K562 (cell line): Measurements from ENCODE around the gene HNRNPLL.

ENCODE experiments used
- CREM ChIP-seq: IDR thresholded peaks from 2 replicates; pipeline ENCODE4 v1.6.1; 2014; ENCODE audit warnings: antibody characterized with exemption, low read depth
- EHMT2 ChIP-seq: fragments of 450-650 bp; IDR thresholded peaks from 2 replicates; pipeline ENCODE4 v1.6.1; 2018; ENCODE audit warnings: antibody characterized with exemption
- EZH2 ChIP-seq: IDR thresholded peaks from 2 replicates; pipeline ENCODE4 v1.6.1; 2012; ENCODE audit warnings: low read depth, mild to moderate bottlenecking, inconsistent platforms, low read length, borderline replicate concordance
- FOXP1 ChIP-seq: sonication (generic); formaldehyde crosslinking; IDR thresholded peaks from 2 replicates; pipeline ENCODE4 v1.8.0; 2022; ENCODE audit warnings: mild to moderate bottlenecking, missing genetic modification reagents
- POLR2AphosphoS5 ChIP-seq: IDR thresholded peaks from 2 replicates; pipeline ENCODE4 v1.6.1; 2011; ENCODE audit warnings: mild to moderate bottlenecking, low read depth, low read length, moderate library complexity; ENCODE audit not compliant: control insufficient read depth, insufficient read depth
- ZNF124 ChIP-seq: sonication (generic); formaldehyde crosslinking; IDR thresholded peaks from 2 replicates; pipeline ENCODE4 v1.8.1; 2022; ENCODE audit warnings: missing genetic modification reagents
- ZNF143 ChIP-seq: sonication (generic); formaldehyde crosslinking; IDR thresholded peaks from 2 replicates; pipeline ENCODE4 v1.9.0; 2022; ENCODE audit warnings: mild to moderate bottlenecking, missing genetic modification reagents
- ZNF589 ChIP-seq: fragments of 200-800 bp; sonication (Bioruptor generic); IDR thresholded peaks from 2 replicates; pipeline ENCODE4 v1.6.1; 2016; ENCODE audit warnings: low read depth, missing genetic modification characterization, missing compliant biosample characterization
- TF ChIP-seq, protein P1 (sequence below): sonication (generic); IDR thresholded peaks from 2 replicates; pipeline ENCODE4 v1.6.1; 2016
- TF ChIP-seq, protein P2 (sequence below): IDR thresholded peaks from 2 replicates; pipeline ENCODE4 v1.6.1; 2011; ENCODE audit not compliant: insufficient read length; ENCODE audit errors: extremely low read depth
- TF ChIP-seq, protein P3 (sequence below): sonication (generic); formaldehyde crosslinking; IDR thresholded peaks from 2 replicates; pipeline ENCODE4 v1.5.0; 2020; ENCODE audit warnings: missing genetic modification reagents

DNA sequence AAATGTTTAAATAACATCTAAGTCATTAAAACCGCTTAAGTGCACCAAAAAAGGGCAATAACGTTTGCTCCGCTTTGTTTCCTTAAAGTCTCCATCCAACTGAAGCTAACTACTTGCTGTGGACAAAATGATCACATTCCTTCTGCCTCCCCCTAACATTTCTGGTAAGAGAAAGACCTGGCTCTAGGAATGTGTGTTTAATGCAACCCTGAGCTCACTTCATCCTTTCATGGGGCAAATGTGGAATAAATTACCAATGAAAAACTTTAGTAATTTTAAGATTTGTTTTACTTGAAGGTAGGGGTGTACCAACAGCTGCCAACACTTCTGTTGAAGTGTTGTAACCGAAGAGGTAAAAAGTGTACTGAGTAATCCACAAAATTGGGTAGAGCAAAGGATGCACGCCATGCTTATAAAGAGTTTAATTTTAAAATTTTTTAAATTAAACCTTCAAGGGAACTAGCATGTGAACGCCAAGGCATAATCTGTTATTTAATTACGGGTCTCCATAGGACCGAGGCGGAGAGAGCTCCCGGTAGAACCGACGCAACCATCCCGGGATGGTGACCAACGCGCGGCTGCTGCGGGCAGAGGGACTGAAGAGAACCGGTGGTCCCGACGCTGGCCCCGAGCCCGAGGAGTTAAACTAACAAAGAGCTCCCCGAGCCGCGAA lies 1.1 kb downstream of the HNRNPLL start:
- no peak for TF ChIP-seq FOXP1 (CRISPR knock-in tag)
- no peak for TF ChIP-seq ZNF589
- no peak for TF ChIP-seq POLR2AphosphoS5
- no peak for TF ChIP-seq ZNF124
- no peak for TF ChIP-seq EHMT2
- no peak for TF ChIP-seq EZH2
- no peak for TF ChIP-seq CREM
- TF ChIP-seq, protein P1, sequence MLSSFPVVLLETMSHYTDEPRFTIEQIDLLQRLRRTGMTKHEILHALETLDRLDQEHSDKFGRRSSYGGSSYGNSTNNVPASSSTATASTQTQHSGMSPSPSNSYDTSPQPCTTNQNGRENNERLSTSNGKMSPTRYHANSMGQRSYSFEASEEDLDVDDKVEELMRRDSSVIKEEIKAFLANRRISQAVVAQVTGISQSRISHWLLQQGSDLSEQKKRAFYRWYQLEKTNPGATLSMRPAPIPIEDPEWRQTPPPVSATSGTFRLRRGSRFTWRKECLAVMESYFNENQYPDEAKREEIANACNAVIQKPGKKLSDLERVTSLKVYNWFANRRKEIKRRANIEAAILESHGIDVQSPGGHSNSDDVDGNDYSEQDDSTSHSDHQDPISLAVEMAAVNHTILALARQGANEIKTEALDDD = no peak
- no peak for TF ChIP-seq ZNF143
- TF ChIP-seq, protein P2, sequence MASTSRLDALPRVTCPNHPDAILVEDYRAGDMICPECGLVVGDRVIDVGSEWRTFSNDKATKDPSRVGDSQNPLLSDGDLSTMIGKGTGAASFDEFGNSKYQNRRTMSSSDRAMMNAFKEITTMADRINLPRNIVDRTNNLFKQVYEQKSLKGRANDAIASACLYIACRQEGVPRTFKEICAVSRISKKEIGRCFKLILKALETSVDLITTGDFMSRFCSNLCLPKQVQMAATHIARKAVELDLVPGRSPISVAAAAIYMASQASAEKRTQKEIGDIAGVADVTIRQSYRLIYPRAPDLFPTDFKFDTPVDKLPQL = no peak
- TF ChIP-seq, protein P3, sequence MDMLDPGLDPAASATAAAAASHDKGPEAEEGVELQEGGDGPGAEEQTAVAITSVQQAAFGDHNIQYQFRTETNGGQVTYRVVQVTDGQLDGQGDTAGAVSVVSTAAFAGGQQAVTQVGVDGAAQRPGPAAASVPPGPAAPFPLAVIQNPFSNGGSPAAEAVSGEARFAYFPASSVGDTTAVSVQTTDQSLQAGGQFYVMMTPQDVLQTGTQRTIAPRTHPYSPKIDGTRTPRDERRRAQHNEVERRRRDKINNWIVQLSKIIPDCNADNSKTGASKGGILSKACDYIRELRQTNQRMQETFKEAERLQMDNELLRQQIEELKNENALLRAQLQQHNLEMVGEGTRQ (CRISPR knock-in tag) = no peak
